IPS-15b (cell line): Measurements from ENCODE around the gene GBA2.

Experiments used
- H3K27me3 ChIP-seq: one replicate; pipeline ENCODE4 v1.6.1; 2013; ENCODE audit warnings: low read length; ENCODE audit not compliant: control insufficient read depth, insufficient read depth
- H3K36me3 ChIP-seq: one replicate; pipeline ENCODE4 v1.6.1; 2013; ENCODE audit warnings: low read length; ENCODE audit not compliant: control insufficient read depth, insufficient read depth
- H3K4me1 ChIP-seq: one replicate; pipeline ENCODE4 v1.6.1; 2013; ENCODE audit warnings: mild to moderate bottlenecking, low read length; ENCODE audit not compliant: control insufficient read depth, insufficient read depth
- H3K4me3 ChIP-seq: one replicate; pipeline ENCODE4 v1.5.1; 2013; ENCODE audit warnings: low read depth, low read length
- H3K9ac ChIP-seq: one replicate; pipeline ENCODE4 v1.6.1; 2013; ENCODE audit warnings: low read depth, mild to moderate bottlenecking, low read length
- H3K9me3 ChIP-seq: one replicate; pipeline ENCODE4 v1.6.1; 2013; ENCODE audit warnings: mild to moderate bottlenecking, low read length; ENCODE audit not compliant: control insufficient read depth, insufficient read depth

Gene GBA2

GRCh38 chr9:35725362-35725761, 23.7 kb downstream of the GBA2 start:
- Histone ChIP-seq H3K27me3 (no peaks in the 10 kb centered on the region), H3K36me3 (peaks cover 42% of the 10 kb centered on the region), H3K4me1 (peaks cover 31% of the 10 kb centered on the region), H3K9ac (no peak overlapping the region), H3K4me3 (no peak overlapping the region), H3K9me3 (no peaks in the 10 kb centered on the region)

GRCh38 chr9:35723908-35724307, 25.1 kb downstream of the GBA2 start:
- no peak overlapping the region for H3K4me3 ChIP-seq
- H3K9me3 ChIP-seq: no peaks in the 10 kb centered on the region
- peaks cover 21% of the 10 kb centered on the region for H3K4me1 ChIP-seq
- no peaks in the 10 kb centered on the region for H3K27me3 ChIP-seq
- peaks cover 56% of the 10 kb centered on the region for H3K36me3 ChIP-seq
- no peak overlapping the region for H3K9ac ChIP-seq

GRCh38 chr9:35723426-35723825, 25.6 kb downstream of the GBA2 start:
- no peaks in the 10 kb centered on the region for H3K9me3 ChIP-seq
- H3K4me3 ChIP-seq: no peak overlapping the region
- H3K9ac ChIP-seq: no peak overlapping the region
- peaks cover 61% of the 10 kb centered on the region for H3K36me3 ChIP-seq
- H3K4me1 ChIP-seq: peaks cover 16% of the 10 kb centered on the region
- H3K27me3 ChIP-seq: no peaks in the 10 kb centered on the region

- no peak overlapping the region for H3K4me3 ChIP-seq
- H3K9ac ChIP-seq: no peak overlapping the region
These were observed 29.5 kb downstream of the GBA2 start for GRCh38 chr9:35719546-35719945.

GRCh38 chr9:35718721-35719511, 30.1 kb downstream of the GBA2 start:
- H3K9me3 ChIP-seq: no peaks in the 10 kb centered on the region
- no peaks in the 10 kb centered on the region for H3K4me1 ChIP-seq
- H3K27me3 ChIP-seq: no peaks in the 10 kb centered on the region
- H3K9ac ChIP-seq: no peak overlapping the region
- no peak overlapping the region for H3K4me3 ChIP-seq
- peaks cover 79% of the 10 kb centered on the region for H3K36me3 ChIP-seq

More at GRCh38 chr9:35719546-35719945, 29.5 kb downstream of the GBA2 start:
- H3K36me3 ChIP-seq: peaks cover 79% of the 10 kb centered on the region
- H3K27me3 ChIP-seq: no peaks in the 10 kb centered on the region
- H3K9me3 ChIP-seq: no peaks in the 10 kb centered on the region
- no peaks in the 10 kb centered on the region for H3K4me1 ChIP-seq

GRCh38 chr9:35717132-35717870, 31.7 kb downstream of the GBA2 start:
- Histone ChIP-seq H3K27me3 (no peaks in the 10 kb centered on the region), H3K4me3 (no peak overlapping the region), H3K9ac (no peak overlapping the region), H3K4me1 (no peaks in the 10 kb centered on the region), H3K9me3 (no peaks in the 10 kb centered on the region), H3K36me3 (peaks cover 81% of the 10 kb centered on the region)

GRCh38 chr9:35716230-35716629, 32.8 kb downstream of the GBA2 start:
- no peaks in the 10 kb centered on the region for H3K9me3 ChIP-seq
- H3K4me3 ChIP-seq: no peak overlapping the region
- H3K4me1 ChIP-seq: no peaks in the 10 kb centered on the region
- H3K9ac ChIP-seq: no peak overlapping the region
- no peaks in the 10 kb centered on the region for H3K27me3 ChIP-seq
- peaks cover 77% of the 10 kb centered on the region for H3K36me3 ChIP-seq

- Histone ChIP-seq H3K9ac (no peak overlapping the region), H3K4me3 (no peak overlapping the region), H3K4me1 (no peaks in the 10 kb centered on the region), H3K27me3 (no peaks in the 10 kb centered on the region), H3K36me3 (peaks cover 76% of the 10 kb centered on the region), H3K9me3 (no peaks in the 10 kb centered on the region)
These were observed 34.3 kb downstream of the GBA2 start for GRCh38 chr9:35714579-35715252.

GRCh38 chr9:35714123-35714522, 34.9 kb downstream of the GBA2 start:
- Histone ChIP-seq H3K9ac (no peak overlapping the region), H3K9me3 (no peaks in the 10 kb centered on the region), H3K4me3 (no peak overlapping the region), H3K36me3 (peaks cover 70% of the 10 kb centered on the region), H3K4me1 (no peaks in the 10 kb centered on the region), H3K27me3 (no peaks in the 10 kb centered on the region)

- Histone ChIP-seq H3K9ac (no peak overlapping the region), H3K4me3 (no peak overlapping the region), H3K27me3 (no peaks in the 10 kb centered on the region), H3K4me1 (no peaks in the 10 kb centered on the region), H3K9me3 (no peaks in the 10 kb centered on the region), H3K36me3 (peaks cover 64% of the 10 kb centered on the region)
These were observed 35.5 kb downstream of the GBA2 start for GRCh38 chr9:35713578-35713977.

- Histone ChIP-seq H3K4me3 (no peak overlapping the region), H3K9me3 (no peaks in the 10 kb centered on the region), H3K36me3 (peaks cover 63% of the 10 kb centered on the region), H3K27me3 (no peaks in the 10 kb centered on the region), H3K9ac (no peak overlapping the region), H3K4me1 (no peaks in the 10 kb centered on the region)
These were observed 36.1 kb downstream of the GBA2 start for GRCh38 chr9:35712762-35713400.
